OCI-LY3 (cell line): ENCODE measurements around the gene PRKCE.

Experiments
- H2AFZ ChIP-seq: fragments of 200-600, 300-600 bp; shearing (Covaris generic); 2 replicates; pipeline ENCODE4 v1.6.0; 2014; ENCODE audit warnings: antibody characterized with exemption, low read depth, low read length
- H3K27ac ChIP-seq: fragments of 200-600, 300-600 bp; sonication (generic); 2 replicates; pipeline ENCODE4 v1.5.1; 2014; ENCODE audit warnings: mild to moderate bottlenecking, low read length, moderate library complexity, mixed read lengths
- H3K27me3 ChIP-seq: fragments of 200-600, 300-600 bp; sonication (generic); 2 replicates; pipeline ENCODE4 v1.6.1; 2014; ENCODE audit warnings: low read depth, low read length, mixed read lengths
- H3K36me3 ChIP-seq: fragments of 200-600, 300-600 bp; sonication (generic); replicated peaks from 2 replicates; pipeline ENCODE3; 2014; ENCODE audit warnings: low read depth, low read length, mixed read lengths
- H3K4me1 ChIP-seq: fragments of 300-600, 200-600 bp; sonication (generic); 2 replicates; pipeline ENCODE4 v1.6.1; 2014; ENCODE audit warnings: low read length, mixed read lengths
- H3K4me2 ChIP-seq: fragments of 200-600, 300-600 bp; sonication (generic); 2 replicates; pipeline ENCODE4 v1.6.1; 2014; ENCODE audit warnings: low read length, mixed read lengths
- H3K4me3 ChIP-seq: fragments of 300-600, 200-600 bp; sonication (generic); 2 replicates; pipeline ENCODE4 v1.5.1; 2014; ENCODE audit warnings: antibody characterized with exemption, mild to moderate bottlenecking, low read length, moderate library complexity
- H3K79me2 ChIP-seq: fragments of 300-600, 200-600 bp; shearing (Covaris generic); 2 replicates; pipeline ENCODE4 v1.6.1; 2014; ENCODE audit warnings: mild to moderate bottlenecking, low read length, mixed read lengths
- H3K9ac ChIP-seq: fragments of 300-600, 200-600 bp; shearing (Covaris generic); 2 replicates; pipeline ENCODE4 v1.6.0; 2014; ENCODE audit warnings: mild to moderate bottlenecking, low read length, moderate library complexity
- H3K9me3 ChIP-seq: fragments of 200-600, 300-600 bp; shearing (Covaris generic); 2 replicates; pipeline ENCODE4 v1.6.1; 2014; ENCODE audit warnings: low read length, mixed read lengths; ENCODE audit not compliant: insufficient read depth
- H4K20me1 ChIP-seq: fragments of 200-600, 300-600 bp; sonication (generic); 2 replicates; pipeline ENCODE4 v1.6.1; 2016; ENCODE audit warnings: low read length, mixed read lengths; ENCODE audit not compliant: insufficient read depth
- CTCF ChIP-seq: fragments of 200-600, 300-600 bp; sonication (generic); IDR thresholded peaks from 2 replicates; pipeline ENCODE4 v1.5.1; 2014; ENCODE audit warnings: antibody characterized with exemption, low read length, low read depth
- EZH2phosphoT487 ChIP-seq: fragments of 200-600 bp; shearing (Covaris generic); IDR thresholded peaks from 2 replicates; pipeline ENCODE4 v1.6.1; 2018; ENCODE audit warnings: antibody characterized with exemption, mixed run types, low read depth

Gene PRKCE

GRCh38 chr2:45705233-45705632 lies 53.8 kb downstream of the PRKCE start:
- no peak overlapping the region for H2AFZ ChIP-seq
- no peaks in the 10 kb centered on the region for H4K20me1 ChIP-seq
- H3K36me3 ChIP-seq = peaks cover 3% of the 10 kb centered on the region
- peaks cover 10% of the 10 kb centered on the region; the same call in 1 of the 2 replicates for H3K27me3 ChIP-seq
- TF ChIP-seq CTCF (no peak), EZH2phosphoT487 (no peak)
- H3K4me3 ChIP-seq = no peak overlapping the region
- no peak overlapping the region for H3K27ac ChIP-seq
- H3K9ac ChIP-seq = no peak overlapping the region
- H3K4me1 ChIP-seq = peaks cover 4% of the 10 kb centered on the region
- no peaks in the 10 kb centered on the region for H3K9me3 ChIP-seq
- no peak overlapping the region for H3K4me2 ChIP-seq
- H3K79me2 ChIP-seq = no peaks in the 10 kb centered on the region

GRCh38 chr2:45706033-45706432 lies 54.6 kb downstream of the PRKCE start:
- no peaks in the 10 kb centered on the region for H3K4me1 ChIP-seq
- H3K9ac ChIP-seq = no peak overlapping the region
- peaks cover 10% of the 10 kb centered on the region; the same call in 1 of the 2 replicates for H3K27me3 ChIP-seq
- no peak overlapping the region for H3K4me2 ChIP-seq
- H3K4me3 ChIP-seq = no peak overlapping the region
- TF ChIP-seq EZH2phosphoT487 = no peak
- no peak for TF ChIP-seq CTCF
- no peak overlapping the region for H2AFZ ChIP-seq
- no peaks in the 10 kb centered on the region for H3K9me3 ChIP-seq
- no peaks in the 10 kb centered on the region for H3K79me2 ChIP-seq
- peaks cover 3% of the 10 kb centered on the region for H3K36me3 ChIP-seq
- no peak overlapping the region for H3K27ac ChIP-seq
- H4K20me1 ChIP-seq = no peaks in the 10 kb centered on the region

DNA sequence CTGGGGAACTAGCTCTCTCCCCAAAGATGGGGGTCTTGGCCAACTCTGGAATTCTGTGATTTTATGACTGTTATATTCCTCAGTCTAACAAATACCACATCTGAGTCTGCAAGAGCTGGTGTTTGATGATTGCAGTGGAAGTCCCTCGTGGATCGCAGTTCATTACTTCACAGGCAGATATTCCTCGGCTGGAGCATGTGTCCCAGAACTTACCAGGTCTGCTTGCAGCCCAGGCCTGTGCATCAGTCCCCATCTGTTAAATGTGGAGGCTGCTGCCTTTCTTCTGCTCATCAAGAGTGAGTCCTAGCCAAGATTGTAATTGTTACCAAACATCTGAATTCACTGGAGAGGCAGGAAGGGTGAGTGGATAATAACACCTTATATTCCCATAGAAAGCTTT lies 55.5 kb downstream of the PRKCE start:
- Histone ChIP-seq H3K36me3 (peaks cover 3% of the 10 kb centered on the region), H3K4me1 (no peaks in the 10 kb centered on the region), H3K9me3 (no peaks in the 10 kb centered on the region), H3K9ac (no peak overlapping the region), H4K20me1 (no peaks in the 10 kb centered on the region), H3K4me3 (no peak overlapping the region), H3K79me2 (no peaks in the 10 kb centered on the region), H3K27me3 (peaks cover 10% of the 10 kb centered on the region; the same call in 1 of the 2 replicates), H3K4me2 (no peak overlapping the region), H2AFZ (no peak overlapping the region), H3K27ac (no peak overlapping the region)
- TF ChIP-seq CTCF (no peak), EZH2phosphoT487 (no peak)

- no peak overlapping the region for H3K27ac ChIP-seq
- peaks cover 10% of the 10 kb centered on the region; the same call in 1 of the 2 replicates for H3K27me3 ChIP-seq
- TF ChIP-seq CTCF = no peak
- no peak for TF ChIP-seq EZH2phosphoT487
- no peaks in the 10 kb centered on the region for H4K20me1 ChIP-seq
- H3K79me2 ChIP-seq = no peaks in the 10 kb centered on the region
- no peak overlapping the region for H3K4me2 ChIP-seq
- no peak overlapping the region for H2AFZ ChIP-seq
- H3K4me1 ChIP-seq = no peaks in the 10 kb centered on the region
- peaks cover 3% of the 10 kb centered on the region for H3K36me3 ChIP-seq
- H3K9me3 ChIP-seq = no peaks in the 10 kb centered on the region
- no peak overlapping the region for H3K9ac ChIP-seq
- no peak overlapping the region for H3K4me3 ChIP-seq
These were observed 56.2 kb downstream of the PRKCE start for GRCh38 chr2:45707661-45708060.
